PFSK-1 (cell line): Measurements from ENCODE around the gene FAM177B.

ENCODE experiments used
- FOXP2 ChIP-seq: optimal IDR thresholded peaks from 2 replicates; pipeline ENCODE3; 2011; ENCODE audit warnings: borderline replicate concordance, control low read depth, inconsistent platforms; ENCODE audit not compliant: insufficient read depth; ENCODE audit errors: extremely low read length, extremely low read depth
- POLR2AphosphoS5 ChIP-seq: IDR thresholded peaks from 2 replicates; pipeline ENCODE4 v1.6.1; 2012; ENCODE audit warnings: low read depth, mild to moderate bottlenecking, control low read depth, low read length, moderate library complexity
- SIN3A ChIP-seq: IDR thresholded peaks from 2 replicates; pipeline ENCODE4 v1.6.1; 2012; ENCODE audit warnings: mild to moderate bottlenecking, low read length, moderate library complexity, borderline replicate concordance; ENCODE audit not compliant: insufficient read depth
- TAF1 ChIP-seq: IDR thresholded peaks from 2 replicates; pipeline ENCODE4 v1.6.1; 2012; ENCODE audit warnings: low read length, control low read depth, borderline replicate concordance; ENCODE audit not compliant: insufficient read depth
- TF ChIP-seq, protein P1 (sequence below), 2 experiments: IDR thresholded peaks; 2 replicates each; pipeline versions ENCODE4 v1.6.1 to v1.8.0; 2011 to 2012; ENCODE audit warnings: low read depth in 2 of 2, low read length in 2 of 2, control low read depth in 1 of 2, inconsistent platforms in 1 of 2, mild to moderate bottlenecking in 1 of 2, moderate library complexity in 1 of 2; ENCODE audit not compliant: insufficient read depth in 1 of 2

The FAM177B gene

GRCh38 chr1:222794656-222795474 is 57.9 kb downstream of the FAM177B start:
- no peak for TF ChIP-seq FOXP2
- no peak for TF ChIP-seq SIN3A
- TF ChIP-seq POLR2AphosphoS5: no peak
- TF ChIP-seq, protein P1, sequence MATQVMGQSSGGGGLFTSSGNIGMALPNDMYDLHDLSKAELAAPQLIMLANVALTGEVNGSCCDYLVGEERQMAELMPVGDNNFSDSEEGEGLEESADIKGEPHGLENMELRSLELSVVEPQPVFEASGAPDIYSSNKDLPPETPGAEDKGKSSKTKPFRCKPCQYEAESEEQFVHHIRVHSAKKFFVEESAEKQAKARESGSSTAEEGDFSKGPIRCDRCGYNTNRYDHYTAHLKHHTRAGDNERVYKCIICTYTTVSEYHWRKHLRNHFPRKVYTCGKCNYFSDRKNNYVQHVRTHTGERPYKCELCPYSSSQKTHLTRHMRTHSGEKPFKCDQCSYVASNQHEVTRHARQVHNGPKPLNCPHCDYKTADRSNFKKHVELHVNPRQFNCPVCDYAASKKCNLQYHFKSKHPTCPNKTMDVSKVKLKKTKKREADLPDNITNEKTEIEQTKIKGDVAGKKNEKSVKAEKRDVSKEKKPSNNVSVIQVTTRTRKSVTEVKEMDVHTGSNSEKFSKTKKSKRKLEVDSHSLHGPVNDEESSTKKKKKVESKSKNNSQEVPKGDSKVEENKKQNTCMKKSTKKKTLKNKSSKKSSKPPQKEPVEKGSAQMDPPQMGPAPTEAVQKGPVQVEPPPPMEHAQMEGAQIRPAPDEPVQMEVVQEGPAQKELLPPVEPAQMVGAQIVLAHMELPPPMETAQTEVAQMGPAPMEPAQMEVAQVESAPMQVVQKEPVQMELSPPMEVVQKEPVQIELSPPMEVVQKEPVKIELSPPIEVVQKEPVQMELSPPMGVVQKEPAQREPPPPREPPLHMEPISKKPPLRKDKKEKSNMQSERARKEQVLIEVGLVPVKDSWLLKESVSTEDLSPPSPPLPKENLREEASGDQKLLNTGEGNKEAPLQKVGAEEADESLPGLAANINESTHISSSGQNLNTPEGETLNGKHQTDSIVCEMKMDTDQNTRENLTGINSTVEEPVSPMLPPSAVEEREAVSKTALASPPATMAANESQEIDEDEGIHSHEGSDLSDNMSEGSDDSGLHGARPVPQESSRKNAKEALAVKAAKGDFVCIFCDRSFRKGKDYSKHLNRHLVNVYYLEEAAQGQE (IDR thresholded peaks at IDR 0.05; ENCODE audit: insufficient read depth in 1 of 2, low read depth in 2 of 2, low read length in 2 of 2): no peak
- TF ChIP-seq TAF1: no peak

DNA sequence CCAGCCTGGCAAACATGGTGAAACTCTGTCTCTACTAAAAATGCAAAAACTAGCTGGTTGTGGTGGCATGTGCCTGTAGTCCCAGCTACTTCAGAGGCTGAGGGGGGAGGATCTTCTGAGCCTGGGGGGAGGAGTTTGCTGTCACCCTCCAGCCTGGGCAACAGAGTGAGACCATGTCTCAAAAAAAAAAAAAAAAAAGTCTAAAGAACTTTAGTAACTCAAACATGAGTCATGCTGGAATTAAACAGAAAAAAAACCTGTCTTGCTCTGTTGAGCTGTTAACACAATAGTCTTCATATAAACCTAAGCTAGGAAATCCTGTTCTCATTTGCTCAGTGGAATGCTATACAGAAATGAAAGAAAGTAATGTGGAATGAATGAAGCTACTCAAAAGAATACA is 61.1 kb downstream of the FAM177B start:
- TF ChIP-seq FOXP2: no peak

- TF ChIP-seq SIN3A (no peak), TAF1 (no peak), FOXP2 (no peak), POLR2AphosphoS5 (no peak)
- TF ChIP-seq, protein P1 (IDR thresholded peaks at IDR 0.05; ENCODE audit: insufficient read depth in 1 of 2, low read depth in 2 of 2, low read length in 2 of 2): no peak
These were observed 62.0 kb downstream of the FAM177B start for GRCh38 chr1:222798975-222799374.
